ENCODE measurements around the gene BRMS1L.
"Not testable (repeated sequence)": the region's sequence is repeated elsewhere in the genome, so short reads cannot be mapped to it uniquely, and the experiment has no call there.

The BRMS1L gene

GRCh38 chr14:35821564-35822411 lies 4.3 kb upstream of the BRMS1L start:
- peak; percentile 41 for DNase-seq (ENCODE audit: low spot score)

GRCh38 chr14:35822501-35822900 lies 3.6 kb upstream of the BRMS1L start:
- DNase-seq (ENCODE audit: low spot score): no peak

GRCh38 chr14:35824446-35825165 lies 1.5 kb upstream of the BRMS1L start:
- DNase-seq (ENCODE audit: low spot score): not testable (repeated sequence)

GRCh38 chr14:35825968-35826217 lies 245 bp upstream of the BRMS1L start:
- DNase-seq (ENCODE audit: low spot score): no peak

- no peak for DNase-seq (ENCODE audit: low spot score)
Measured at GRCh38 chr14:35826952-35827416, 846 bp downstream of the BRMS1L start.

- DNase-seq (ENCODE audit: low spot score): no peak
Measured at GRCh38 chr14:35827678-35828472, 1.7 kb downstream of the BRMS1L start.

- peak; percentile 46 for DNase-seq (ENCODE audit: low spot score)
Measured at GRCh38 chr14:35829449-35829848, 3.3 kb downstream of the BRMS1L start.

- DNase-seq (ENCODE audit: low spot score): no peak
Measured at GRCh38 chr14:35835208-35835982, 9.3 kb downstream of the BRMS1L start.

- not testable (repeated sequence) for DNase-seq (ENCODE audit: low spot score)
Measured at GRCh38 chr14:35841704-35842103, 15.6 kb downstream of the BRMS1L start.

- not testable (repeated sequence) for DNase-seq (ENCODE audit: low spot score)
Measured at GRCh38 chr14:35842245-35842644, 16.1 kb downstream of the BRMS1L start.

GRCh38 chr14:35844494-35844893 lies 18.4 kb downstream of the BRMS1L start:
- no peak for DNase-seq (ENCODE audit: low spot score)

- DNase-seq (ENCODE audit: low spot score): no peak
Measured at GRCh38 chr14:35847636-35848035, 21.5 kb downstream of the BRMS1L start.

- DNase-seq (ENCODE audit: low spot score): no peak
Measured at GRCh38 chr14:35849122-35849521, 23.0 kb downstream of the BRMS1L start.

- DNase-seq (ENCODE audit: low spot score): no peak
Measured at GRCh38 chr14:35851823-35852222, 25.7 kb downstream of the BRMS1L start.

- no peak for DNase-seq (ENCODE audit: low spot score)
Measured at GRCh38 chr14:35853225-35853624, 27.1 kb downstream of the BRMS1L start.

GRCh38 chr14:35854696-35855270 lies 28.6 kb downstream of the BRMS1L start:
- no peak for DNase-seq (ENCODE audit: low spot score)

GRCh38 chr14:35855876-35856481 lies 29.8 kb downstream of the BRMS1L start:
- DNase-seq (ENCODE audit: low spot score): no peak

- DNase-seq (ENCODE audit: low spot score): peak; percentile 67
Measured at GRCh38 chr14:35858521-35859209, 32.5 kb downstream of the BRMS1L start.

GRCh38 chr14:35861204-35861868 lies 35.2 kb downstream of the BRMS1L start:
- DNase-seq (ENCODE audit: low spot score): no peak

Data from AG08395 (cell line).